ENCODE data around the gene TRMU.

Gene TRMU

GRCh38 chr22:46378426-46379065, 43.0 kb downstream of the TRMU start:
- no peak for TF ChIP-seq CTCF (IDR thresholded peaks at IDR 0.05; ENCODE audit: extremely low read depth, missing control alignments)
- no peak for DNase-seq (ENCODE audit: low spot score)

GRCh38 chr22:46379066-46379930, 43.8 kb downstream of the TRMU start:
- no peak for DNase-seq (ENCODE audit: low spot score)
- TF ChIP-seq CTCF (IDR thresholded peaks at IDR 0.05; ENCODE audit: extremely low read depth, missing control alignments): no peak

GRCh38 chr22:46380069-46380468, 44.6 kb downstream of the TRMU start:
- no peak for DNase-seq (ENCODE audit: low spot score)
- no peak for TF ChIP-seq CTCF (IDR thresholded peaks at IDR 0.05; ENCODE audit: extremely low read depth, missing control alignments)

GRCh38 chr22:46380581-46380980, 45.1 kb downstream of the TRMU start:
- TF ChIP-seq CTCF (IDR thresholded peaks at IDR 0.05; ENCODE audit: extremely low read depth, missing control alignments): no peak
- DNase-seq (ENCODE audit: low spot score): no peak

GRCh38 chr22:46381142-46381541, 45.6 kb downstream of the TRMU start:
- no peak for TF ChIP-seq CTCF (IDR thresholded peaks at IDR 0.05; ENCODE audit: extremely low read depth, missing control alignments)
- DNase-seq (ENCODE audit: low spot score): no peak

GRCh38 chr22:46381731-46382130, 46.2 kb downstream of the TRMU start:
- DNase-seq (ENCODE audit: low spot score): no peak
- TF ChIP-seq CTCF (IDR thresholded peaks at IDR 0.05; ENCODE audit: extremely low read depth, missing control alignments): no peak

- DNase-seq (ENCODE audit: low spot score): no peak
- TF ChIP-seq CTCF (IDR thresholded peaks at IDR 0.05; ENCODE audit: extremely low read depth, missing control alignments): no peak
Observed at GRCh38 chr22:46382524-46382923, 47.0 kb downstream of the TRMU start.

Data from GM20000 (cell line).